ENCODE measurements around the gene AUTS2. TPM values are rescaled to one million over a fixed set of nuclear protein-coding genes. Genes with fewer than 3 reads are reported as not detected.

Gene AUTS2
- total RNA-seq, 6 experiments from 2014 or later, result 10.4 to 32.0 (median 19.3) TPM

DNA sequence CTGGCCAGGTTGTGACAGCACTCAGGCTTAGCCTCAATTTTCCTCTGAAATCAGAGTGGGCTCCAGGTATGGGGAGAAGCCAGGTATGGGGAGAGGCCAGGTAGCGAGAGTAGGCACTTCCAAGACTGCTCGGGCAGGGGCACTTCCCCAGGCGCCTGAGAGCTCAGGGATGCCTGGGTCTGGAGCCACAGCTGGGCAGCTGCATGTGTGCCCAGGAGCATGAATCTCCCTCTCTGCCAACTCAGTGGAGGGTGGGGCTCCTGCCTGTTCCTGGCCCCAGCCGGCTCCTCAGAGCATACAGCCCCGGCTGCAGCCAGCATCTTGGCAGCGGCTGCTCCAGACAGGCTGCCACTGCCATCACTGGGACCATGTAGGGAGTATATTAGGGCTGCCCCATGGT is 313.9 kb downstream of the AUTS2 start:
- Histone ChIP-seq H3K36me3 (no peaks in the 10 kb centered on the region), H3K27me3 (no peaks in the 10 kb centered on the region), H3K9me3 (no peaks in the 10 kb centered on the region), H3K4me1 (no peaks in the 10 kb centered on the region), H3K4me3 (no peak overlapping the region), H3K27ac (no peak overlapping the region)
- intact Hi-C loops (cut with DNase I), result no loop called here
- DNase-seq, result no peak
- 83% methylated on average over 1 of the region's 6 CpGs for WGBS (ENCODE audit: insufficient coverage, low coverage, low lambda C conversion rate, missing lambda C conversion rate)
- ATAC-seq, result no peak
- TF ChIP-seq POLR2A (IDR thresholded peaks at IDR 0.05) (no peak), CTCF (IDR thresholded peaks at IDR 0.05) (no peak)

GRCh38 chr7:69912846-69913245 is 314.6 kb downstream of the AUTS2 start:
- H3K36me3 ChIP-seq, result no peaks in the 10 kb centered on the region
- intact Hi-C loops (cut with DNase I), result no loop called here
- no peak for ATAC-seq
- 64% methylated on average over 1 of the region's 1 CpG for WGBS (ENCODE audit: insufficient coverage, low coverage, low lambda C conversion rate, missing lambda C conversion rate)
- no peak overlapping the region for H3K4me3 ChIP-seq
- H3K27ac ChIP-seq, result no peak overlapping the region
- DNase-seq, result no peak
- H3K9me3 ChIP-seq, result no peaks in the 10 kb centered on the region
- no peaks in the 10 kb centered on the region for H3K4me1 ChIP-seq
- TF ChIP-seq CTCF (IDR thresholded peaks at IDR 0.05) (no peak), POLR2A (IDR thresholded peaks at IDR 0.05) (no peak)
- no peaks in the 10 kb centered on the region for H3K27me3 ChIP-seq

- Histone ChIP-seq H3K36me3 (no peaks in the 10 kb centered on the region), H3K4me1 (no peaks in the 10 kb centered on the region), H3K4me3 (no peak overlapping the region), H3K27ac (no peak overlapping the region), H3K9me3 (no peaks in the 10 kb centered on the region), H3K27me3 (no peaks in the 10 kb centered on the region)
- TF ChIP-seq CTCF (IDR thresholded peaks at IDR 0.05) (no peak), POLR2A (IDR thresholded peaks at IDR 0.05) (no peak)
- DNase-seq (no peak), ATAC-seq (no peak)
- WGBS (ENCODE audit: insufficient coverage, low coverage, low lambda C conversion rate, missing lambda C conversion rate), result 67% methylated on average over 4 of the region's 4 CpGs
- intact Hi-C loops (cut with DNase I), result no loop called here
Observed at GRCh38 chr7:69919426-69920111, 321.3 kb downstream of the AUTS2 start.

DNA sequence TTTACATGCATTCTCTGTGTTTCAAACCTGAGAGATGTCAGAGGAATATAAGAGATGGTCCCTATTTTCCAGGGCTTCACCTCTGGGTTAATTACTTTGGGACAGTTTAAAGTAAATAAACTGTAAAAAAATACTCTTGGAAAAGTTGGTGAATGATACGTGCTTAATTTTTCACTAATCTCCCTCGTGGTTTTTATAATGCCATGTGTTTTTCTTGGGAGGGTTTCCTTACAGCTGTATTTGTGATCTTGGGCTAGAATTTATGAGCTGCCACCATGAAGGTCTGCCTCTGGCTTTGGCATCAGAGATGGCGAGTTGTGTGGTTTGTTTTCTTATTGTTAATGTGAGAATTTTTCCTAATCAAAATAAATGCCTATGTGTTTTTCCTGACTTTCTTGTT is 322.5 kb downstream of the AUTS2 start:
- intact Hi-C loops (cut with DNase I), result no loop called here
- ATAC-seq (no peak), DNase-seq (no peak)
- Histone ChIP-seq H3K4me1 (no peaks in the 10 kb centered on the region), H3K9me3 (no peaks in the 10 kb centered on the region), H3K4me3 (no peak overlapping the region), H3K27ac (no peak overlapping the region), H3K27me3 (no peaks in the 10 kb centered on the region), H3K36me3 (no peaks in the 10 kb centered on the region)
- TF ChIP-seq CTCF (IDR thresholded peaks at IDR 0.05) (no peak), POLR2A (IDR thresholded peaks at IDR 0.05) (no peak)
- WGBS (ENCODE audit: insufficient coverage, low coverage, low lambda C conversion rate, missing lambda C conversion rate), result 62% methylated on average over 3 of the region's 3 CpGs
